Measurements from ENCODE around the gene SDC1. TPM values are rescaled to one million over a fixed set of nuclear protein-coding genes. Genes with fewer than 3 reads are reported as not detected.

SDC1 gene
- total RNA-seq, 1 donor from 2014 or later: 115 TPM

GRCh38 chr2:20208476-20208859 is 16.5 kb downstream of the SDC1 start:
- TF ChIP-seq CTCF (conservative IDR thresholded peaks at IDR 0.05; ENCODE audit: low read depth, low read length): no peak
- no peak overlapping the region for H3K4me3 ChIP-seq (ENCODE audit: low read depth, low read length)
- DNase-seq (ENCODE audit: low read depth): no peak

GRCh38 chr2:20207051-20207450 is 17.9 kb downstream of the SDC1 start:
- H3K4me3 ChIP-seq (ENCODE audit: low read depth, low read length): no peak overlapping the region
- no peak for TF ChIP-seq CTCF (conservative IDR thresholded peaks at IDR 0.05; ENCODE audit: low read depth, low read length)
- no peak for DNase-seq (ENCODE audit: low read depth)

GRCh38 chr2:20205915-20206524 is 18.9 kb downstream of the SDC1 start:
- no peak for DNase-seq (ENCODE audit: low read depth)
- no peak for TF ChIP-seq CTCF (conservative IDR thresholded peaks at IDR 0.05; ENCODE audit: low read depth, low read length)

DNA sequence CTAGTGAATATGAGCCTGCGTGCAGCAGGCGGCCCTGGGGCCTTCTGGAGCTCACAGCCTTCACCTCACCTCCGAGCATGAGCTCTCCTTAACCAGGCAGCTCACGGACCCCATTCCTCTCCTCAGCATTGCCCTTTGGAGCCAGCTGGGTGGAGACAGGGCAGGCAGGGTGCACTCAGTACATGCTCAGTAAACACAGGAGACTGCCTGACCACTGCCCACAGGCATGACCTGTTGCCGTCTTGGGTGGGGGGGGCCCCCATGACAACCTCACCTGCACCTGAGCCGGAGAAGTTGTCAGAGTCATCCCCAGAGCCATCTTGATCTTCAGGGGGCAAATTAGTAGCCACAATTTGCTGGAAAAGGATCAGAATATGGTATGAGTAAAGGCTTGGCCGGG is 19.9 kb downstream of the SDC1 start:
- no peak for DNase-seq (ENCODE audit: low read depth)
- H3K4me3 ChIP-seq (ENCODE audit: low read depth, low read length): no peak overlapping the region
- no peak for TF ChIP-seq CTCF (conservative IDR thresholded peaks at IDR 0.05; ENCODE audit: low read depth, low read length)

More at GRCh38 chr2:20205915-20206524, 18.9 kb downstream of the SDC1 start:
- no peak overlapping the region for H3K4me3 ChIP-seq (ENCODE audit: low read depth, low read length)

DNA sequence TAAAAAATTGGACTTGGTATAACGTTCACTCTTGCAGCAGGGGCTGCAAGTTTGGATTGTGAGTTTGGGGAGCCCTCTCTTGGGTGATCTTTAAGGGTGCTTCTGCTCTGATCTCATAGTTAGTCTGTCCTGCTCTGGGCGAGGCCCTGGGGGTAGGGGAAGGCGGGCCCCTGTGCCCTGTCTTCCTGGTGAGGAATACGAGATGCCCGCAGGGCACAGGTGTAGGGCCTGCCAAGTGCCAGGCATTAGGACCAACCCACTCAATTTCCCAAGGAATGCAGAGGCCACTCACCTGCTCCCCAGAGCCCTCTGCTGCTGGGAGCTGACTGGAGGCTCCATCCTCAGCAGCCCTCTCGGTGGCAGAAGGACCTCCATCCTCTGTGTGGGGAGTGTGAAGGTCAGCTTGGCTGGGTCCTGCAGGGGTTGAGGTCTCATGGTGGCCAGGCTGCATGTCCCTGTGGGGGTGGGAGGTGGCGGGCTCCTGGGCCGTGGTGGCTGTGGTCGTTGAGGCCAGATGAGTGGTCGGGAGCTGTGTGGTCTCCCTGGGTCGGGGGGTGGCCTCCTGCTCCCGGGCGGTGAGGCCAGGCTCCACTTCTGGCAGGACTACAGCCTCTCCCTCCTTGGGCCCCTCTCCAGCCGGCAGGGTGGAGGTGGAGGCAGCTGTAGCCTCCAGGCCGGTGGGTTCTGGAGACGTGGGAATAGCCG is 21.3 kb downstream of the SDC1 start:
- DNase-seq (ENCODE audit: low read depth): no peak
- no peak for TF ChIP-seq CTCF (conservative IDR thresholded peaks at IDR 0.05; ENCODE audit: low read depth, low read length)
- no peak overlapping the region for H3K4me3 ChIP-seq (ENCODE audit: low read depth, low read length)

DNA sequence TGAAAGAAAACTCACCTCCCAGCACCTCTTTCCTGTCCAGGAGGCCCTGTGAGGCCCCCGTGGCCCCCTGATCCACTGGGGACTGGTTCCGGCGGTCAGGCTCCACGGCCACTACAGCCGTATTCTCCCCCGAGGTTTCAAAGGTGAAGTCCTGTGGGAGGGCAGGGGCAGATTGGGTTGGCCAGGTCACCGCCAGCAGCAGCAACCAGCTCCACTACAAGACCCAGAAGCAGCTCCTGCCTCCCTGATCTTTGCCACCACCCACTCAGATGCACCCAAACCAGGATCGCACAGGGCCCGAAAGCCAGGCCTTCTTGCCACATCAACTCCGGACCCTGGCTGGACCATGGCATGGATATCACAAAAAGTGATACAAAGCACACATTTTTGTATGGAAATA is 21.9 kb downstream of the SDC1 start:
- no peak for DNase-seq (ENCODE audit: low read depth)
- no peak overlapping the region for H3K4me3 ChIP-seq (ENCODE audit: low read depth, low read length)
- no peak for TF ChIP-seq CTCF (conservative IDR thresholded peaks at IDR 0.05; ENCODE audit: low read depth, low read length)

DNA sequence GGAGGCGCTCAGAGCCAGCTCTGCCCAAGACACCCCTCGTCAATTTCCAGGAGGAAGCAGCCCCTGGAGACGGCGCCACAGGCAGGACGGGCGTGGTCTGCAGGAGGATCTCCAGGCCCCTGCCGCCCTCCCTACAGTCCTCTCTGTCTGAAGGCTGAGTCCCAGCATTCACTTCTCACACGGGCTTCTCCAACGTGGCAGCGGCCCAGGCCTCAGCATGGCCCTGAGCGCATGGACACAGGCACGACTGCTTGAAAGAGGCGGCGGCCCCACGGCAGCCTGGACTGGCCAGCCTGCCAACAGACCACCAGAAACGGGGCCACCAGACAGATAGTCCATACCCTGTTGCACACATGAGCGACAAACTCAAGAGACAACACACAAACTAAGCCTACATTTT is 23.3 kb downstream of the SDC1 start:
- DNase-seq (ENCODE audit: low read depth): no peak
- H3K4me3 ChIP-seq (ENCODE audit: low read depth, low read length): no peak overlapping the region
- no peak for TF ChIP-seq CTCF (conservative IDR thresholded peaks at IDR 0.05; ENCODE audit: low read depth, low read length)
